ENCODE results near the gene ELL. TPM values are rescaled to one million over a fixed set of nuclear protein-coding genes. Genes with fewer than 3 reads are reported as not detected.

ELL gene
- total and polyA plus RNA-seq, 2 donors from 2014 or later, result 5.7 to 25.2 TPM

GRCh38 chr19:18419195-18419698 lies 102.6 kb downstream of the ELL start, which contains the start of gene SSBP4:
Gene SSBP4, plus strand, starts transcription at chr19:18419398. Its CDS starts 251 bp downstream, at chr19:18419649.
- TF ChIP-seq CTCF (IDR thresholded peaks at IDR 0.05; ENCODE audit: borderline replicate concordance, extremely low read depth, insufficient read depth), result peak; percentile 33
- Histone ChIP-seq H3K27ac (ENCODE audit: low read depth in 2 of 2, low read length in 2 of 2) (peak within 1 kb of the TSS; percentile 82 to 95), H3K9me3 (ENCODE audit: control insufficient read depth in 2 of 3, insufficient read depth in 1 of 3, low read length in 3 of 3) (no peaks in the 10 kb centered on the region), H3K36me3 (ENCODE audit: control insufficient read depth in 2 of 3, insufficient read depth in 3 of 3, low read length in 3 of 3) (no peaks in the 10 kb centered on the region), H3K4me1 (ENCODE audit: control insufficient read depth in 2 of 3, insufficient read depth in 2 of 3, low read depth in 1 of 3, low read length in 3 of 3) (peaks cover 3 to 41% (median 11%) of the 10 kb centered on the region in 3 donors), H3K9ac (ENCODE audit: low read length in 3 of 3) (peak within 1 kb of the TSS in 2 of 3 donors; percentile 21 to 27), H3K4me3 (ENCODE audit: low read length in 3 of 3) (peak within 1 kb of the TSS; percentile 45 to 59 (median 52)), H3K27me3 (ENCODE audit: control insufficient read depth, insufficient read depth, low read length) (no peaks in the 10 kb centered on the region)
- FAIRE-seq (no peak), DNase-seq (peak; percentile 82 to 92 (median 90))
- intact Hi-C loops (cut with DNase I), result no loop called here

GRCh38 chr19:18418483-18419194 lies 103.2 kb downstream of the ELL start:
- no peak for FAIRE-seq
- intact Hi-C loops (cut with DNase I), result no loop called here
- no peaks in the 10 kb centered on the region for H3K27me3 ChIP-seq (ENCODE audit: control insufficient read depth, insufficient read depth, low read length)
- peak overlapping the region; percentile 43 to 52 (median 45) for H3K4me3 ChIP-seq (ENCODE audit: low read length in 3 of 3)
- peak overlapping the region; percentile 82 to 95 for H3K27ac ChIP-seq (ENCODE audit: low read depth in 2 of 2, low read length in 2 of 2)
- peak in 2 of 5 donors; percentile 86 to 87 for DNase-seq
- peaks cover 3 to 41% (median 11%) of the 10 kb centered on the region in 3 donors for H3K4me1 ChIP-seq (ENCODE audit: control insufficient read depth in 2 of 3, insufficient read depth in 2 of 3, low read depth in 1 of 3, low read length in 3 of 3)
- no peaks in the 10 kb centered on the region for H3K9me3 ChIP-seq (ENCODE audit: control insufficient read depth in 2 of 3, insufficient read depth in 1 of 3, low read length in 3 of 3)
- TF ChIP-seq CTCF (IDR thresholded peaks at IDR 0.05; ENCODE audit: borderline replicate concordance, extremely low read depth, insufficient read depth), result no peak
- peak overlapping the region in 2 of 3 donors; percentile 21 to 27 for H3K9ac ChIP-seq (ENCODE audit: low read length in 3 of 3)
- no peaks in the 10 kb centered on the region for H3K36me3 ChIP-seq (ENCODE audit: control insufficient read depth in 2 of 3, insufficient read depth in 3 of 3, low read length in 3 of 3)

GRCh38 chr19:18418029-18418482 lies 103.8 kb downstream of the ELL start:
- no peak for TF ChIP-seq CTCF (IDR thresholded peaks at IDR 0.05; ENCODE audit: borderline replicate concordance, extremely low read depth, insufficient read depth)
- peak overlapping the region; percentile 82 to 95 for H3K27ac ChIP-seq (ENCODE audit: low read depth in 2 of 2, low read length in 2 of 2)
- FAIRE-seq (no peak), DNase-seq (peak in 2 of 5 donors; percentile 84 to 89)
- H3K27me3 ChIP-seq (ENCODE audit: control insufficient read depth, insufficient read depth, low read length), result no peaks in the 10 kb centered on the region
- intact Hi-C loops (cut with DNase I), result no loop called here
- no peaks in the 10 kb centered on the region for H3K36me3 ChIP-seq (ENCODE audit: control insufficient read depth in 2 of 3, insufficient read depth in 3 of 3, low read length in 3 of 3)
- H3K9ac ChIP-seq (ENCODE audit: low read length in 3 of 3), result peak overlapping the region in 1 of 3 donors; percentile 21
- H3K9me3 ChIP-seq (ENCODE audit: control insufficient read depth in 2 of 3, insufficient read depth in 1 of 3, low read length in 3 of 3), result no peaks in the 10 kb centered on the region
- H3K4me3 ChIP-seq (ENCODE audit: low read length in 3 of 3), result peak overlapping the region in 2 of 3 donors; percentile 23 to 52
- peaks cover 3 to 39% (median 11%) of the 10 kb centered on the region in 3 donors for H3K4me1 ChIP-seq (ENCODE audit: control insufficient read depth in 2 of 3, insufficient read depth in 2 of 3, low read depth in 1 of 3, low read length in 3 of 3)

All from kidney (tissue), 14 donors.